Psoas muscle (tissue), 8 donors: ENCODE results near the gene MISP3. TPM values are rescaled to one million over a fixed set of nuclear protein-coding genes. Genes with fewer than 3 reads are reported as not detected.

Source experiments
- ATAC-seq, 4 donors: fragments of 200-7000 bp; cut with Tn5 transposase; one replicate each; pipeline ENCODE4 v1.9.1; 2020; ENCODE audit warnings: moderate library complexity in 3 of 4, mild to moderate bottlenecking in 2 of 4
- DNase-seq, 2 donors: peaks; one replicate each; pipeline ENCODE4 v3.0.0-alpha.2; 2020
- H3K27ac ChIP-seq: fragments of 200-600 bp; one replicate; pipeline ENCODE4 v1.8.0; 2022
- H3K27me3 ChIP-seq, 3 donors: fragments of 200-600 bp in 1 of 3; one replicate each; pipeline versions ENCODE4 v1.6.1 to v1.8.0; 2013 to 2022; ENCODE audit warnings: low read length in 2 of 3, mild to moderate bottlenecking in 2 of 3, moderate library complexity in 1 of 3; ENCODE audit not compliant: insufficient read depth in 3 of 3
- H3K36me3 ChIP-seq, 2 donors: fragments of 200-600 bp in 1 of 2; one replicate each; pipeline versions ENCODE4 v1.6.1 to v1.8.0; 2013 to 2022; ENCODE audit warnings: low read depth in 1 of 2, mild to moderate bottlenecking in 1 of 2, moderate library complexity in 1 of 2; ENCODE audit not compliant: insufficient read depth in 1 of 2
- H3K4me1 ChIP-seq: fragments of 200-600 bp; one replicate; pipeline ENCODE4 v1.8.0; 2022
- H3K4me3 ChIP-seq: fragments of 200-600 bp; one replicate; pipeline ENCODE4 v1.8.0; 2022; ENCODE audit warnings: mild to moderate bottlenecking
- H3K9me3 ChIP-seq: fragments of 200-600 bp; one replicate; pipeline ENCODE4 v1.8.0; 2022
- WGBS, 3 donors: extraction: QIAGEN DNeasy Blood & Tissue Kit; methylation state at CpG; one replicate each; pipeline versions ENCODE4 v1.1.6 to v1.1.7; 2013; 5-methylcytosine and 5-hydroxymethylcytosine counted together
- intact Hi-C, 2 donors: fragments of 100-400 bp; cut with DNase I; formaldehyde crosslinking; loops; one replicate each; pipeline versions ENCODE4 v1.11.0 to v1.14.2; 2022
- polyA plus RNA-seq, 3 donors: library from polyadenylated mRNA; stranded (reverse); fragments of 200-250 nt; gene quantifications; one replicate each; pipeline ENCODE4 v1.2.3, GENCODE V29; 2013
- total RNA-seq, 4 donors: library from RNA; stranded (reverse); fragmentation: NEBNext Ultra II Directional in 2 of 4; extraction: Animal tissue kit (Norgen Biotek cat#: 25700) in 2 of 4; gene quantifications; one replicate each; pipeline versions ENCODE4 v1.2.1 to v1.2.4, GENCODE V29; 2021 to 2023
- TF ChIP-seq, protein P1 (sequence below): fragments of 200-600 bp; IDR thresholded peaks from one replicate; pipeline ENCODE4 v1.8.0; 2022; ENCODE audit warnings: antibody characterized with exemption
- donor health status: healthy with polysubstance abuse.
- donor health status: DM: no; HTN: no; CAD: no; lungs with moderate emphysema.
- donor health status: Bipolar disorder and iron deficiency.
- donor health status: healthy.
- donor health status: DM: yes; HTN: yes; CAD: no.
- donor health status: DM: no; HTN: no; CAD: no.
- donor health status: DM: no; HTN: no; CAD: no.
- donor health status: DM: yes; HTN: yes; CAD: no.

Gene MISP3
- total and polyA plus RNA-seq, 7 donors, result 1.8 to 15.4 (median 2.8) TPM

DNA sequence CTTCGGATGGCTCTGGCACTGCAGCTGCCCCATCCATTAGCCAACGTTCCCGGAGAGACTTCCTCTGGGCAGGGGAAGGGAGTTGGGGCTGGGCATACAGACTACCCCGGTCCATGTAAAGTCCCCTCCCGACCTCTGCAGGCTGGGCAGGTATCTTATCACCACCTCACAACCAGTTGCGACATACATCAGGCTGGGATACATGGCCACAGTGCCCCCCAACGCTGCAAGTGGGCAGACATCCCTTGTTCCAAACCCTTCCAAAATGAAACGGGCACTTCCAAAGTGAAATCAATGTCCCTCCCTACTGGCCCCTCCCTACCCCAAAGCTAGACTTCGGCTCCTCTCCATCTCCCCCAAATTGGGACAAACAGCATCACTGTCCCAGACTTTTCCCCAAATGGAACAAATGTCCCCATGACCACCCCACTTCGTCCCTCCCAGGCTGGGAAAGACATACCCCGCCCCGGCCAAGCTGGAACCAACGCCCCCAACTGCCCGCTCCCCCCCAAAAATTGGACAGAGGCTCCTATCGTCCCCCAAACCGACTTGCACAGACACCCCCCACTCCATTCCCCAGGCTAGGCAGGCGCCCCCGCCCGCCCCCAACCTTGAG is 15.7 kb upstream of the MISP3 start:
- peak overlapping the region; percentile 42 for H3K4me3 ChIP-seq
- TF ChIP-seq, protein P1, sequence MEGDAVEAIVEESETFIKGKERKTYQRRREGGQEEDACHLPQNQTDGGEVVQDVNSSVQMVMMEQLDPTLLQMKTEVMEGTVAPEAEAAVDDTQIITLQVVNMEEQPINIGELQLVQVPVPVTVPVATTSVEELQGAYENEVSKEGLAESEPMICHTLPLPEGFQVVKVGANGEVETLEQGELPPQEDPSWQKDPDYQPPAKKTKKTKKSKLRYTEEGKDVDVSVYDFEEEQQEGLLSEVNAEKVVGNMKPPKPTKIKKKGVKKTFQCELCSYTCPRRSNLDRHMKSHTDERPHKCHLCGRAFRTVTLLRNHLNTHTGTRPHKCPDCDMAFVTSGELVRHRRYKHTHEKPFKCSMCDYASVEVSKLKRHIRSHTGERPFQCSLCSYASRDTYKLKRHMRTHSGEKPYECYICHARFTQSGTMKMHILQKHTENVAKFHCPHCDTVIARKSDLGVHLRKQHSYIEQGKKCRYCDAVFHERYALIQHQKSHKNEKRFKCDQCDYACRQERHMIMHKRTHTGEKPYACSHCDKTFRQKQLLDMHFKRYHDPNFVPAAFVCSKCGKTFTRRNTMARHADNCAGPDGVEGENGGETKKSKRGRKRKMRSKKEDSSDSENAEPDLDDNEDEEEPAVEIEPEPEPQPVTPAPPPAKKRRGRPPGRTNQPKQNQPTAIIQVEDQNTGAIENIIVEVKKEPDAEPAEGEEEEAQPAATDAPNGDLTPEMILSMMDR, result no peak
- H3K27me3 ChIP-seq, result peaks cover 0 to 40% (median 16%) of the 10 kb centered on the region in 3 donors
- DNase-seq, result no peak
- H3K27ac ChIP-seq, result no peak overlapping the region
- no peaks in the 10 kb centered on the region for H3K4me1 ChIP-seq
- intact Hi-C loops, result no loop called here
- H3K9me3 ChIP-seq, result no peaks in the 10 kb centered on the region
- ATAC-seq, result no peak
- no peaks in the 10 kb centered on the region for H3K36me3 ChIP-seq
- 20 to 22% (median 22%) methylated on average over 19 of the region's 19 CpGs for WGBS, 3 donors

DNA sequence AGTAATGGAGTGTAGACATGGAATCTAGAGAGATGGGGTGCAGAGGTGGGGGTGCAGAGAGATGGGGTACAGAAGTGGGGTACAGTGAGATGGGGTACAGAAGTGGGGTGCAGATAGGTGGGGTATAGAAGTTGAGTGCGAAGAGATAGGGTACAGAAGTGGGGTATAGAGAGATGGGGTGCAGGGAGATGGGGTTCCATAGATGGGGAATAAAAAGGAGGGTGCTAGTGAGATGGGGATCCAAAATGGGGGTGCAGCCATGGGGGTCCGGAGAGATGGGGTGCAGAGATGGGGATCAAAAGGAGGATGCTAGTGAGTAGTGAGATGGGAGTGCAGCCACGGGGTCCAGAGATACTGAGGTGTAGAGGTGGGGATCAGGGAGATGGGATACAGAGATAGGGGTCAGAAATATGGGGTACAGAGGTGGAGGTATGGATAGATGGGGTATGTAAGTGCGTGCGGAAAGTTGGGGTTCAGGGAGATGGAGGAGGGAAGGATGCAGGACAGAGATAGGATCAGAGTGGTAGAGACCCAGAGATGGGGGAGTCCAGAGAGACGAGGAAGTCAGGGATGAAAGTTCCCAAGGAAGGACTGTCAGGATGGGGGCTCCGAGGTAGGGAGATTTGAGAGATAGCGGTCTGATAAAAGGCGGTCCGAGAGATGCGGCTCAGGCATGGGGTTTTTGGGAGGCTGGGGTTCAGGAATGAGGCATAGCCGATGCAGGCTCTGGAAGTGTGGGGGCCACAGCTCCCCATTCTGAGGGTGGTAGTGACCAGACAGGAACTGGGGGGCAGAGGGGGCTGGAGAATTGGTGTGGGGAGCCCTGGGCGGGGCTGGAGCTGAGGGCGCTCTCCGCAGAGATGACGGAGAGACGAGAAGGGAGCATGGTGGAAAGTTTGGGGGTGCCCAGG is 14.1 kb upstream of the MISP3 start:
- peaks cover 0 to 43% (median 19%) of the 10 kb centered on the region in 3 donors for H3K27me3 ChIP-seq
- H3K36me3 ChIP-seq, result no peaks in the 10 kb centered on the region
- no peaks in the 10 kb centered on the region for H3K4me1 ChIP-seq
- intact Hi-C loops, result no loop called here
- no peak overlapping the region for H3K4me3 ChIP-seq
- TF ChIP-seq, protein P1, result no peak
- ATAC-seq, result no peak
- H3K27ac ChIP-seq, result no peak overlapping the region
- 25 to 29% (median 28%) methylated on average over 16 to 17 of the region's 17 CpGs for WGBS, 3 donors
- H3K9me3 ChIP-seq, result no peaks in the 10 kb centered on the region
- DNase-seq, result no peak

DNA sequence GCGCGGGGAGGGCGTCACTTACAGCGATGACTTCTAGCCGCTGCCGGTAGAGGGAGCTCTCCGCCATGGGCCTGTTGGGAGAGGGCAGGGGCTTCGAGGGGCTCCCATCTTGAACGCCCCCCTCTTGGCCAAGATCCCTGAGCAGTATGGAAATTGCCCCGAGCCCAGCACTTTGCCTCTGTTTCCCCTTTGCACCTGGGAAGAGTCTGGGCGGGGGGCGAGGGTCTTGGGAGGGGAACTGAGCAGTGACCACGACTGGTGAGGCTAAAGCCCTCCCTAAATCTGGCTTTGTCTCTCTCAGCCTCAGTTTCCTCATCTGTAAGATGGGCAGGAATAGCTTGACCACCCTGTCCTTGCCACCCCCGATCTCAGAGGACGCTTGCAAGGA is 13.5 kb upstream of the MISP3 start:
- Histone ChIP-seq H3K27me3 (peaks cover 0 to 43% (median 19%) of the 10 kb centered on the region in 3 donors), H3K4me1 (no peaks in the 10 kb centered on the region), H3K27ac (no peak overlapping the region), H3K4me3 (no peak overlapping the region), H3K9me3 (no peaks in the 10 kb centered on the region), H3K36me3 (no peaks in the 10 kb centered on the region)
- peak in 1 of 2 donors; percentile 24 for DNase-seq
- ATAC-seq, result peak in 1 of 4 donors; percentile 57
- intact Hi-C loops, result no loop called here
- TF ChIP-seq, protein P1, result peak; percentile 49
- 15 to 23% (median 22%) methylated on average over 13 to 15 of the region's 15 CpGs for WGBS, 3 donors

DNA sequence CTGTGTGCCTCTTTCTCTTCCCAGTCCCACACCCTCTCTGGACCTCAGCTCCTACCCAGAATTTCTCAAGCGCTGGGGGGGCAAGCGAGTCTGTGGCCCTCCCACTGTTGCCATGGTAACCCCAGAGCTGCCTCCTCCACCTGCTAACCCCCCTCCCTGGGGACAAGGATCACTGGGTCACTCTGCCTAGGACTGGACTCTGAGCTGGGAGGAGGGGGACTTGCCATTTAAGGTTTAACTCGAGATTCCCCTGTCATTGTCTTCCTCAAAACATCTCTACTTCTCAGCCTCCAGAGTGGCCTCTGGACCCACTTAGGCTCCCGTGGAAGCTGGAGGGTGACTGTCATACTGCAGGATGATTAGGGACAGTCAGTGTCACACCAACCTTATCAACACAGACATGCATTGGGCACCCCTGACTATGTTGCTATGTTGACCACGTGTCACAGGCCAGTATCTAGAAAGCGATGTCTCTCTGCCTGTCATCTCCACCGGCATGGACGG is 12.9 kb upstream of the MISP3 start:
- Histone ChIP-seq H3K27me3 (peaks cover 0 to 43% (median 19%) of the 10 kb centered on the region in 3 donors), H3K4me1 (no peaks in the 10 kb centered on the region), H3K9me3 (no peaks in the 10 kb centered on the region), H3K4me3 (no peak overlapping the region), H3K27ac (no peak overlapping the region), H3K36me3 (no peaks in the 10 kb centered on the region)
- ATAC-seq, result no peak
- TF ChIP-seq, protein P1, result no peak
- 46 to 56% (median 52%) methylated on average over 8 of the region's 8 CpGs for WGBS, 3 donors
- intact Hi-C loops, result no loop called here
- DNase-seq, result no peak
